Ishikawa (cell line): ENCODE results near the gene HRG.

Source experiments
- CREB1 ChIP-seq: IDR thresholded peaks from 2 replicates; pipeline ENCODE4 v1.6.1; 2012; ENCODE audit warnings: low read depth
- EGR1 ChIP-seq: IDR thresholded peaks from 2 replicates; pipeline ENCODE4 v1.6.1; 2012
- FOXM1 ChIP-seq: IDR thresholded peaks from 2 replicates; pipeline ENCODE4 v1.6.1; 2012; ENCODE audit warnings: low read depth, borderline replicate concordance
- MAX ChIP-seq: IDR thresholded peaks from 2 replicates; pipeline ENCODE4 v1.6.1; 2012
- NFIC ChIP-seq: IDR thresholded peaks from 2 replicates; pipeline ENCODE4 v1.6.1; 2012
- RAD21 ChIP-seq: IDR thresholded peaks from 2 replicates; pipeline ENCODE4 v1.6.1; 2012; ENCODE audit warnings: low read depth
- TAF1 ChIP-seq: IDR thresholded peaks from 2 replicates; pipeline ENCODE4 v1.6.1; 2012; ENCODE audit warnings: low read depth, mild to moderate bottlenecking

- TF ChIP-seq FOXM1 (no peak), CREB1 (no peak), RAD21 (no peak), NFIC (no peak), EGR1 (no peak), MAX (no peak), TAF1 (no peak)
These were observed 14.1 kb upstream of the HRG start for GRCh38 chr3:186651678-186652215.
